IMR-90 (cell line): ENCODE measurements around the gene TRIO. TPM values are rescaled to one million over a fixed set of nuclear protein-coding genes. Genes with fewer than 3 reads are reported as not detected.

Source experiments
- ATAC-seq: fragments of 200-7000 bp; cut with Tn5 transposase; 2 replicates; pipeline ENCODE4 v1.9.1; 2020; ENCODE audit warnings: low read depth, mild to moderate bottlenecking, moderate library complexity
- BruUV-seq: library from RNA; stranded (reverse); fragments of 400-500 nt; replicated peaks from 2 replicates; lab custom pipeline; 2021; lab: Mats Ljungman, UMichigan
- CTCF ChIA-PET: fragments of 300-600 bp; formaldehyde crosslinking; extraction: SDS; loops from one replicate; lab custom pipeline; 2021; ENCODE audit warnings: antibody characterized with exemption; lab: Yijun Ruan, JAX
- POLR2A ChIA-PET: fragments of 300-600 bp; sonication (Branson Sonifier 250); formaldehyde crosslinking; loops from one replicate; lab custom pipeline; 2022; ENCODE audit warnings: antibody characterized with exemption; ENCODE audit not compliant: unreplicated experiment; lab: Charles Lee
- DNase-seq: peaks from one replicate; pipeline ENCODE4 v3.0.0; 2013
- H2AFZ ChIP-seq: replicated peaks from 2 replicates; pipeline ENCODE3; 2013; ENCODE audit warnings: low read length, mild to moderate bottlenecking; ENCODE audit not compliant: poor library complexity
- H2AK5ac ChIP-seq: 2 replicates; pipeline ENCODE4 v1.6.1; 2013; ENCODE audit warnings: low read depth, low read length, inconsistent platforms
- H2AK9ac ChIP-seq: replicated peaks from 2 replicates; pipeline ENCODE3; 2013; ENCODE audit warnings: mild to moderate bottlenecking, low read depth, low read length, moderate library complexity; ENCODE audit not compliant: poor library complexity
- H2BK120ac ChIP-seq: 2 replicates; pipeline ENCODE4 v1.6.1; 2013; ENCODE audit warnings: low read depth, low read length, inconsistent platforms
- H2BK15ac ChIP-seq: 3 replicates; pipeline ENCODE4 v1.6.1; 2013; ENCODE audit warnings: low read depth, low read length, inconsistent platforms
- H2BK20ac ChIP-seq: 2 replicates; pipeline ENCODE4 v1.6.1; 2013; ENCODE audit warnings: low read depth, mild to moderate bottlenecking, inconsistent platforms, low read length, moderate library complexity
- H2BK5ac ChIP-seq: 2 replicates; pipeline ENCODE4 v1.6.1; 2013; ENCODE audit warnings: mild to moderate bottlenecking, low read depth, low read length, inconsistent platforms; ENCODE audit not compliant: poor library complexity, severe bottlenecking
- H3K14ac ChIP-seq: replicated peaks from 2 replicates; pipeline ENCODE4 v1.6.1; 2013; ENCODE audit warnings: low read depth, low read length, inconsistent platforms
- H3K18ac ChIP-seq: 2 replicates; pipeline ENCODE4 v1.6.1; 2013; ENCODE audit warnings: low read depth, low read length, control low read depth
- H3K23ac ChIP-seq: 2 replicates; pipeline ENCODE4 v1.6.1; 2013; ENCODE audit warnings: low read depth, low read length, inconsistent platforms
- H3K27ac ChIP-seq: 2 replicates; pipeline ENCODE4 v1.5.1; 2013; ENCODE audit warnings: mild to moderate bottlenecking, control low read depth, low read length; ENCODE audit not compliant: insufficient read depth
- H3K27me3 ChIP-seq: 2 replicates; pipeline ENCODE4 v1.6.1; 2013; ENCODE audit warnings: low read length; ENCODE audit not compliant: control insufficient read depth, insufficient read depth
- H3K36me3 ChIP-seq: 2 replicates; pipeline ENCODE4 v1.6.1; 2013; ENCODE audit warnings: low read length, mixed read lengths; ENCODE audit not compliant: control insufficient read depth, insufficient read depth
- H3K4ac ChIP-seq: 2 replicates; pipeline ENCODE4 v1.6.1; 2013; ENCODE audit warnings: low read depth, low read length, inconsistent platforms
- H3K4me1 ChIP-seq: 2 replicates; pipeline ENCODE4 v1.6.1; 2013; ENCODE audit warnings: low read length, mixed read lengths; ENCODE audit not compliant: control insufficient read depth, insufficient read depth
- H3K4me2 ChIP-seq: 2 replicates; pipeline ENCODE4 v1.6.1; 2013; ENCODE audit warnings: low read depth, mild to moderate bottlenecking, control low read depth, low read length, moderate library complexity
- H3K4me3 ChIP-seq: 2 replicates; pipeline ENCODE4 v1.5.1; 2013; ENCODE audit warnings: low read depth, mild to moderate bottlenecking, control low read depth, low read length, moderate library complexity; ENCODE audit not compliant: insufficient read depth
- H3K56ac ChIP-seq: 2 replicates; pipeline ENCODE4 v1.6.1; 2013; ENCODE audit warnings: low read length, inconsistent platforms; ENCODE audit not compliant: insufficient read depth; ENCODE audit errors: extremely low read depth
- H3K79me1 ChIP-seq, 2 experiments: 2 replicates each; pipeline ENCODE4 v1.6.1; 2013; ENCODE audit warnings: low read length in 2 of 2, inconsistent platforms in 1 of 2, low read depth in 1 of 2
- H3K9ac ChIP-seq: 2 replicates; pipeline ENCODE4 v1.6.1; 2013; ENCODE audit warnings: low read depth, low read length, control low read depth
- H3K9me1 ChIP-seq: 2 replicates; pipeline ENCODE4 v1.6.1; 2013; ENCODE audit warnings: low read length, inconsistent platforms; ENCODE audit not compliant: insufficient read depth
- H3K9me3 ChIP-seq: 2 replicates; pipeline ENCODE4 v1.6.1; 2013; ENCODE audit warnings: low read length; ENCODE audit not compliant: control insufficient read depth, insufficient read depth
- H4K20me1 ChIP-seq: 2 replicates; pipeline ENCODE4 v1.6.1; 2013; ENCODE audit warnings: low read length, inconsistent platforms; ENCODE audit not compliant: insufficient read depth
- H4K5ac ChIP-seq: 2 replicates; pipeline ENCODE4 v1.6.1; 2013; ENCODE audit warnings: mild to moderate bottlenecking, low read depth, low read length, control low read depth
- H4K8ac ChIP-seq, 2 experiments: 2 replicates each; pipeline ENCODE4 v1.6.1; 2013; ENCODE audit warnings: low read depth in 2 of 2, low read length in 2 of 2, control low read depth in 1 of 2, inconsistent platforms in 1 of 2
- H4K91ac ChIP-seq: 2 replicates; pipeline ENCODE4 v1.6.1; 2013; ENCODE audit warnings: low read depth, low read length, inconsistent platforms; ENCODE audit not compliant: insufficient read depth
- CHD1 ChIP-seq: IDR thresholded peaks from 2 replicates; pipeline ENCODE4 v1.6.1; 2012; ENCODE audit warnings: low read depth, low read length, improper control_type of control experiment
- CTCF ChIP-seq: conservative IDR thresholded peaks from 2 replicates; pipeline ENCODE4 v1.5.1; 2012; ENCODE audit warnings: mild to moderate bottlenecking, low read depth, low read length, improper control_type of control experiment
- FOS ChIP-seq: fragments of 150-350 bp; IDR thresholded peaks from 2 replicates; pipeline ENCODE4 v1.6.1; 2016; ENCODE audit warnings: low read depth, low read length
- MAFK ChIP-seq: IDR thresholded peaks from 2 replicates; pipeline ENCODE4 v1.6.1; 2012; ENCODE audit warnings: low read depth, low read length, improper control_type of control experiment
- MAZ ChIP-seq: IDR thresholded peaks from 2 replicates; pipeline ENCODE4 v1.6.1; 2012; ENCODE audit warnings: low read depth, mild to moderate bottlenecking, low read length, improper control_type of control experiment, moderate library complexity, borderline replicate concordance
- NFE2L2 ChIP-seq: fragments of 150-350 bp; IDR thresholded peaks from 2 replicates; pipeline ENCODE4 v1.6.1; 2016; ENCODE audit warnings: low read depth, mild to moderate bottlenecking, low read length
- RFX5 ChIP-seq: IDR thresholded peaks from 2 replicates; pipeline ENCODE4 v1.8.0; 2012; ENCODE audit warnings: low read depth, mild to moderate bottlenecking, low read length, moderate library complexity
- SMC3 ChIP-seq: fragments of 150-350 bp; IDR thresholded peaks from 2 replicates; pipeline ENCODE4 v1.6.1; 2016; ENCODE audit warnings: low read depth, mild to moderate bottlenecking, antibody characterized with exemption, low read length, moderate library complexity
- WGBS, 2 experiments: methylation state at CpG; one replicate each; pipeline versions ENCODE4 v1.1.5 to v1.1.7; 2013; ENCODE audit warnings: missing lambda C conversion rate in 2 of 2; ENCODE audit not compliant: insufficient read length in 1 of 2; ENCODE audit errors: extremely low coverage in 2 of 2; 5-methylcytosine and 5-hydroxymethylcytosine counted together
- dilution Hi-C: fragments of 300-500 bp; cut with HindIII; formaldehyde crosslinking; loops from one replicate; pipeline ENCODE4 v1.14.3; 2018; ENCODE audit warnings: low sequenced_read_pairs; ENCODE audit not compliant: unreplicated experiment
- in situ Hi-C: fragments of 300-500 bp; cut with MboI; formaldehyde crosslinking; loops from 3 replicates; pipeline ENCODE4 v1.14.3; 2019; ENCODE audit warnings: low sequenced_read_pairs, inconsistent platforms, mixed read lengths
- intact Hi-C: fragments of 100-400 bp; cut with micrococcal nuclease; formaldehyde crosslinking; loops from 2 replicates; pipeline ENCODE4 v1.10.0; 2022
- polyA plus RNA-seq, 3 experiments: library from polyadenylated mRNA; depleted of rRNA; stranded (reverse); fragments of >200 nt; gene quantifications; 2 replicates each; pipeline ENCODE4 v1.2.3, GENCODE V29; 2012; ENCODE audit warnings: low replicate concordance in 1 of 3
- total RNA-seq: library from RNA; depleted of rRNA; stranded (reverse); fragments of >200 nt; gene quantifications from 2 replicates; pipeline ENCODE4 v1.2.3, GENCODE V29; 2012

Gene TRIO
- total and polyA plus RNA-seq, 2 of the 4 experiments (the other 2 are of a cell fraction), result 206 to 522 TPM

DNA sequence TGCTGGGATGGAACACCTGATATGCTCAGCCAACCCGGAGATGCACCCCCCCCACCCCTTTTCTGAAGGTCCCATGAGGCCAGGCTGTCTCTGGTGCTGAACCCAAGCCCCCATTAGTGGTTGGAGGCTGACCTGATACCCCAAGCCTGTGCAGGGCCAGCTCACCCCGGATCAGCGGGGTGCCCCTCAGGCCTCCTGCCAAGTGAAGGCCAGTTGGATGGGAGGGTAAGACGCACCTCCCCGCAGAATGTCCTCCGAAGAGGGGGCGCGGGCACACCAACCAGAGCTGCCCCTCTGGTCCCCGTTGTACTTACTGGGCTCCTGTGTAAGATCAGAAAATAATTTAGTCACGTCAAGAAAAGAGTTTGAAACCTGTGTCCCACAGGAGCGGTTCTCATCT lies 361.7 kb downstream of the TRIO start:
- in situ Hi-C loops, result no loop called here
- H2AK9ac ChIP-seq, result peak overlapping the region; percentile 47
- no peak overlapping the region for H3K18ac ChIP-seq
- H4K5ac ChIP-seq, result no peak overlapping the region
- no peak overlapping the region for H2BK5ac ChIP-seq
- CTCF ChIA-PET, result no interaction called here
- H3K4me2 ChIP-seq, result no peak overlapping the region
- 100% methylated on average over 2 of the region's 11 CpGs; no CpG with 5 or more reads in 1 of the 2 experiments for WGBS, 2 experiments
- peaks cover 87% of the 10 kb centered on the region for H3K36me3 ChIP-seq
- H3K9me1 ChIP-seq, result peaks cover 5% of the 10 kb centered on the region; the same call in 1 of the 2 replicates
- no peak overlapping the region for H3K23ac ChIP-seq
- dilution Hi-C loops, result no loop called here
- no peak overlapping the region for H3K27ac ChIP-seq
- H2BK15ac ChIP-seq, result no peak overlapping the region
- no peaks in the 10 kb centered on the region for H3K27me3 ChIP-seq
- no peak overlapping the region for H3K4me3 ChIP-seq
- intact Hi-C loops, result no loop called here
- no peak overlapping the region for H2BK20ac ChIP-seq
- H3K56ac ChIP-seq, result no peak overlapping the region
- no peak for ATAC-seq
- H3K4ac ChIP-seq, result no peak overlapping the region
- POLR2A ChIA-PET, result no interaction called here
- H2AK5ac ChIP-seq, result no peak overlapping the region
- no peak overlapping the region for H4K8ac ChIP-seq
- no peak overlapping the region for H2AFZ ChIP-seq
- H2BK120ac ChIP-seq, result no peak overlapping the region
- H3K9ac ChIP-seq, result no peak overlapping the region
- H4K20me1 ChIP-seq, result peaks cover 90% of the 10 kb centered on the region
- DNase-seq, result no peak
- no peak overlapping the region for H4K91ac ChIP-seq
- no peaks in the 10 kb centered on the region for H3K9me3 ChIP-seq
- no peaks in the 10 kb centered on the region for H3K4me1 ChIP-seq
- no TSS peak for BruUV-seq
- TF ChIP-seq SMC3 (no peak), CHD1 (no peak), FOS (no peak), RFX5 (no peak), CTCF (no peak), NFE2L2 (no peak), MAZ (no peak), MAFK (no peak)
- H3K79me1 ChIP-seq, result peaks cover 18 to 91% of the 10 kb centered on the region in 2 experiments
- H3K14ac ChIP-seq, result no peak overlapping the region
